ENCODE results near the gene PIP4K2A. TPM values are rescaled to one million over a fixed set of nuclear protein-coding genes. Genes with fewer than 3 reads are reported as not detected.

Gene PIP4K2A
- polyA plus RNA-seq, 1 experiment, result 24.1 TPM

GRCh38 chr10:22672319-22673090, 41.9 kb downstream of the PIP4K2A start:
- H3K27me3 ChIP-seq (ENCODE audit: control insufficient read depth, insufficient read depth, low read length), result no peaks in the 10 kb centered on the region
- DNase-seq (ENCODE audit: low read depth, low spot score), result no peak
- no peak overlapping the region for H3K4me3 ChIP-seq (ENCODE audit: low read depth, low read length)
- no peaks in the 10 kb centered on the region for H3K9me3 ChIP-seq (ENCODE audit: control insufficient read depth, insufficient read depth, low read length)
- no peak for TF ChIP-seq CTCF (IDR thresholded peaks at IDR 0.05; ENCODE audit: low read depth, low read length)
- POLR2A ChIA-PET, result no interaction called here
- CTCF ChIA-PET, result no interaction called here
- no peak overlapping the region for H3K27ac ChIP-seq (ENCODE audit: low read depth, low read length)

GRCh38 chr10:22670788-22671187, 43.6 kb downstream of the PIP4K2A start:
- TF ChIP-seq CTCF (IDR thresholded peaks at IDR 0.05; ENCODE audit: low read depth, low read length), result no peak
- ChIA-PET CTCF (no interaction called here), POLR2A (no interaction called here)
- H3K27ac ChIP-seq (ENCODE audit: low read depth, low read length), result no peak overlapping the region
- H3K27me3 ChIP-seq (ENCODE audit: control insufficient read depth, insufficient read depth, low read length), result no peaks in the 10 kb centered on the region
- no peaks in the 10 kb centered on the region for H3K9me3 ChIP-seq (ENCODE audit: control insufficient read depth, insufficient read depth, low read length)
- no peak overlapping the region for H3K4me3 ChIP-seq (ENCODE audit: low read depth, low read length)
- no peak for DNase-seq (ENCODE audit: low read depth, low spot score)

GRCh38 chr10:22669163-22669711, 45.1 kb downstream of the PIP4K2A start:
- no peak for TF ChIP-seq CTCF (IDR thresholded peaks at IDR 0.05; ENCODE audit: low read depth, low read length)
- ChIA-PET POLR2A (no interaction called here), CTCF (no interaction called here)
- DNase-seq (ENCODE audit: low read depth, low spot score), result no peak
- Histone ChIP-seq H3K27me3 (ENCODE audit: control insufficient read depth, insufficient read depth, low read length) (no peaks in the 10 kb centered on the region), H3K9me3 (ENCODE audit: control insufficient read depth, insufficient read depth, low read length) (no peaks in the 10 kb centered on the region), H3K27ac (ENCODE audit: low read depth, low read length) (no peak overlapping the region), H3K4me3 (ENCODE audit: low read depth, low read length) (no peak overlapping the region)

- ChIA-PET CTCF (no interaction called here), POLR2A (no interaction called here)
- no peak for TF ChIP-seq CTCF (IDR thresholded peaks at IDR 0.05; ENCODE audit: low read depth, low read length)
- Histone ChIP-seq H3K4me3 (ENCODE audit: low read depth, low read length) (no peak overlapping the region), H3K27ac (ENCODE audit: low read depth, low read length) (no peak overlapping the region), H3K27me3 (ENCODE audit: control insufficient read depth, insufficient read depth, low read length) (no peaks in the 10 kb centered on the region), H3K9me3 (ENCODE audit: control insufficient read depth, insufficient read depth, low read length) (no peaks in the 10 kb centered on the region)
- DNase-seq (ENCODE audit: low read depth, low spot score), result no peak
These were observed 47.3 kb downstream of the PIP4K2A start for GRCh38 chr10:22667093-22667480.

GRCh38 chr10:22666287-22667092, 47.9 kb downstream of the PIP4K2A start:
- no peak for DNase-seq (ENCODE audit: low read depth, low spot score)
- CTCF ChIA-PET, result interaction anchor here (0.7 kb wide), 1 partner anchor 323 kb away, joined by 3 read pairs; no protein-coding TSS in a partner anchor
- no peak for TF ChIP-seq CTCF (IDR thresholded peaks at IDR 0.05; ENCODE audit: low read depth, low read length)
- Histone ChIP-seq H3K27ac (ENCODE audit: low read depth, low read length) (no peak overlapping the region), H3K4me3 (ENCODE audit: low read depth, low read length) (no peak overlapping the region), H3K27me3 (ENCODE audit: control insufficient read depth, insufficient read depth, low read length) (no peaks in the 10 kb centered on the region), H3K9me3 (ENCODE audit: control insufficient read depth, insufficient read depth, low read length) (no peaks in the 10 kb centered on the region)
- POLR2A ChIA-PET, result interaction anchor here (0.6 kb wide), 1 partner anchor 19 kb away, joined by 4 read pairs; no protein-coding TSS in a partner anchor
